GM19395 (cell line): ENCODE measurements around the gene UCP3.

ENCODE experiments used
- ATAC-seq: cut with Tn5 transposase; IDR thresholded peaks from one replicate; pipeline ENCODE4 v1.9.1; 2021; ENCODE audit warnings: mild to moderate bottlenecking, moderate library complexity; ENCODE audit not compliant: unreplicated experiment

Gene UCP3

GRCh38 chr11:74008373-74009229, at the start of gene UCP3:
TSS of gene UCP3 (minus strand) at chr11:74009085. CDS start at chr11:74007042, 2,043 bp downstream.
- ATAC-seq = no peak

- ATAC-seq = no peak
Measured at GRCh38 chr11:74057249-74058151, 48.6 kb upstream of the UCP3 start.

GRCh38 chr11:74055938-74056337, 47.1 kb upstream of the UCP3 start:
- no peak for ATAC-seq

- ATAC-seq = no peak
Measured at GRCh38 chr11:74050465-74050864, 41.6 kb upstream of the UCP3 start.

GRCh38 chr11:74048993-74049392, 40.1 kb upstream of the UCP3 start:
- ATAC-seq = no peak

GRCh38 chr11:74044538-74044937, 35.7 kb upstream of the UCP3 start:
- no peak for ATAC-seq

- ATAC-seq = no peak
Measured at GRCh38 chr11:74043450-74043849, 34.6 kb upstream of the UCP3 start.

GRCh38 chr11:74037309-74037708, 28.4 kb upstream of the UCP3 start:
- ATAC-seq = no peak

GRCh38 chr11:74035264-74035663, 26.4 kb upstream of the UCP3 start:
- ATAC-seq = no peak

- ATAC-seq = no peak
Measured at GRCh38 chr11:74033046-74033445, 24.2 kb upstream of the UCP3 start.

GRCh38 chr11:74030723-74031676, 22.1 kb upstream of the UCP3 start:
- ATAC-seq = no peak

GRCh38 chr11:74025467-74026166, 16.7 kb upstream of the UCP3 start:
- no peak for ATAC-seq

GRCh38 chr11:74024261-74025029, 15.6 kb upstream of the UCP3 start:
- ATAC-seq = no peak

GRCh38 chr11:74023276-74023675, 14.4 kb upstream of the UCP3 start:
- no peak for ATAC-seq

GRCh38 chr11:74022546-74022945, 13.7 kb upstream of the UCP3 start:
- ATAC-seq = no peak

GRCh38 chr11:74021998-74022397, 13.1 kb upstream of the UCP3 start:
- ATAC-seq = no peak

- no peak for ATAC-seq
Measured at GRCh38 chr11:74020539-74020938, 11.7 kb upstream of the UCP3 start.

GRCh38 chr11:74019860-74020259, 11.0 kb upstream of the UCP3 start:
- ATAC-seq = no peak

- ATAC-seq = no peak
Measured at GRCh38 chr11:74019104-74019738, 10.3 kb upstream of the UCP3 start.
